ENCODE data around the gene DMBX1.

DMBX1 gene

GRCh38 chr1:46453449-46453848, 36.2 kb upstream of the DMBX1 start:
- no peak for TF ChIP-seq CTCF (IDR thresholded peaks at IDR 0.05; ENCODE audit: borderline replicate concordance, insufficient read depth, low read depth, low read length)
- H3K4me3 ChIP-seq (ENCODE audit: low read depth, low read length): no peak overlapping the region

- H3K4me3 ChIP-seq (ENCODE audit: low read depth, low read length): no peak overlapping the region
- no peak for TF ChIP-seq CTCF (IDR thresholded peaks at IDR 0.05; ENCODE audit: borderline replicate concordance, insufficient read depth, low read depth, low read length)
Observed at GRCh38 chr1:46455951-46456350, 33.7 kb upstream of the DMBX1 start.

- no peak overlapping the region for H3K4me3 ChIP-seq (ENCODE audit: low read depth, low read length)
- TF ChIP-seq CTCF (IDR thresholded peaks at IDR 0.05; ENCODE audit: borderline replicate concordance, insufficient read depth, low read depth, low read length): no peak
Observed at GRCh38 chr1:46456411-46456963, 33.1 kb upstream of the DMBX1 start.

GRCh38 chr1:46457178-46457577, 32.5 kb upstream of the DMBX1 start:
- H3K4me3 ChIP-seq (ENCODE audit: low read depth, low read length): no peak overlapping the region
- no peak for TF ChIP-seq CTCF (IDR thresholded peaks at IDR 0.05; ENCODE audit: borderline replicate concordance, insufficient read depth, low read depth, low read length)

GRCh38 chr1:46458190-46458589, 31.4 kb upstream of the DMBX1 start:
- no peak for TF ChIP-seq CTCF (IDR thresholded peaks at IDR 0.05; ENCODE audit: borderline replicate concordance, insufficient read depth, low read depth, low read length)
- no peak overlapping the region for H3K4me3 ChIP-seq (ENCODE audit: low read depth, low read length)

- no peak for TF ChIP-seq CTCF (IDR thresholded peaks at IDR 0.05; ENCODE audit: borderline replicate concordance, insufficient read depth, low read depth, low read length)
- no peak overlapping the region for H3K4me3 ChIP-seq (ENCODE audit: low read depth, low read length)
Observed at GRCh38 chr1:46458846-46459245, 30.8 kb upstream of the DMBX1 start.

GRCh38 chr1:46459315-46459714, 30.3 kb upstream of the DMBX1 start:
- no peak overlapping the region for H3K4me3 ChIP-seq (ENCODE audit: low read depth, low read length)
- no peak for TF ChIP-seq CTCF (IDR thresholded peaks at IDR 0.05; ENCODE audit: borderline replicate concordance, insufficient read depth, low read depth, low read length)
